ENCODE data around the gene GPX1.
A peak's percentile ranks its signal among the peaks of the same experiment; 100 is the strongest.
"Not testable (repeated sequence)": the region's sequence is repeated elsewhere in the genome, so short reads cannot be mapped to it uniquely, and the experiment has no call there.

The GPX1 gene

GRCh38 chr3:49339941-49340800 lies 18.0 kb downstream of the GPX1 start, which contains the start of gene USP4:
USP4 (minus strand) TSS chr3:49340053; CDS start chr3:49340024, 29 bp downstream.
- peak; percentile 95 for DNase-seq (ENCODE audit: low spot score)
- TF ChIP-seq CTCF (IDR thresholded peaks at IDR 0.05; ENCODE audit: extremely low read depth, missing control alignments) = peak; percentile 69

GRCh38 chr3:49339581-49339940 lies 18.6 kb downstream of the GPX1 start:
- DNase-seq (ENCODE audit: low spot score) = no peak
- TF ChIP-seq CTCF (IDR thresholded peaks at IDR 0.05; ENCODE audit: extremely low read depth, missing control alignments) = no peak

GRCh38 chr3:49333916-49334633 lies 24.1 kb downstream of the GPX1 start:
- no peak for TF ChIP-seq CTCF (IDR thresholded peaks at IDR 0.05; ENCODE audit: extremely low read depth, missing control alignments)
- no peak for DNase-seq (ENCODE audit: low spot score)

- no peak for TF ChIP-seq CTCF (IDR thresholded peaks at IDR 0.05; ENCODE audit: extremely low read depth, missing control alignments)
- DNase-seq (ENCODE audit: low spot score) = no peak
Observed at GRCh38 chr3:49333091-49333490, 25.1 kb downstream of the GPX1 start.

- TF ChIP-seq CTCF (IDR thresholded peaks at IDR 0.05; ENCODE audit: extremely low read depth, missing control alignments) = no peak
- DNase-seq (ENCODE audit: low spot score) = no peak
Observed at GRCh38 chr3:49329186-49329585, 29.0 kb downstream of the GPX1 start.

GRCh38 chr3:49328350-49328749 lies 29.8 kb downstream of the GPX1 start:
- DNase-seq (ENCODE audit: low spot score) = not testable (repeated sequence)

GRCh38 chr3:49327485-49327884 lies 30.7 kb downstream of the GPX1 start:
- no peak for TF ChIP-seq CTCF (IDR thresholded peaks at IDR 0.05; ENCODE audit: extremely low read depth, missing control alignments)
- no peak for DNase-seq (ENCODE audit: low spot score)
